ENCODE data around the gene C9orf78.

The C9orf78 gene

DNA sequence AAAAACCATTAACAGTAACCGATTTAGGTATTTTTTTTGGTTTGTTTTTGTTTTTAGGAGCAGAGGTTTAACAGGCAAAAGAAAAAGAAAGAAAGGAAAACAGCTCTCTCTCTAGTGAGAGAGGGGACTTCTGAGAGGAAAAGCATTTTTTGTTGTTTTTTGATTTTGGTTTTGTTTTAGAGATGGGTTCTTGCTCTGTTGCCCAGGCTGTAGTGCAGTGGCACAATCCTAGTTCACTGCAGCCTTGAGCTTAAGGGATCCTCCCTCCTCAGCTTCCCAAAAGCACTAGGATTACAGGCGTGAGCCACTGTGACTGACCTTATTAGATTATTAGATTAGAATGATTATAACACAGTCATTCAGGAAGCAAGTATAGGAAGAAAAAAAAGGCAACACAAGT is 10.3 kb upstream of the C9orf78 start:
- no peak for DNase-seq (ENCODE audit: low read depth in 2 of 3, low spot score in 1 of 3)

DNA sequence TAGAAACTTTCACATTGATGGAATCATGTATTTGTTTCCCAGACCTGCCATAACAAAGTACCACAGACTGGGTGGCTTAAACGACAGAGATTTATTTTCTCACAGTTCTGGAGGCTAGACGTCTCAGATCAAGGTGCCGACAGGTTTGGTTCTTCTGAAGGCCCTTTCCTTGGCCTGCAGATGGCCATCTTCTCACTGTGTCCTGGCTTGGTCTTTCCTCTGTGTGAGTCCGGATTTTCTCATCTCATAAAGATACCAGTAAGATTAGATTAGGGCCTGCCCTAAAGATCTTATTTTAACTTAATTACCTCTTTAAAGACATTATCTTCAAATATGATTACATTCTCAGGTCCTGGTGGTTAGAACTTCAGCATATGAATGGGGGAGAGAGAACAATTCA is 6.0 kb upstream of the C9orf78 start:
- no peak for DNase-seq (ENCODE audit: low read depth in 2 of 3, low spot score in 1 of 3)

GRCh38 chr9:129840034-129840433 is 5.0 kb upstream of the C9orf78 start:
- no peak for DNase-seq (ENCODE audit: low read depth in 2 of 3, low spot score in 1 of 3)

GRCh38 chr9:129839324-129840023 is 4.4 kb upstream of the C9orf78 start:
- no peak for DNase-seq (ENCODE audit: low read depth in 2 of 3, low spot score in 1 of 3)

GRCh38 chr9:129838707-129839259 is 3.7 kb upstream of the C9orf78 start:
- DNase-seq (ENCODE audit: low read depth in 2 of 3, low spot score in 1 of 3) = peak in 2 of 3 donors; percentile 31 to 52

GRCh38 chr9:129836311-129837007 is 1.4 kb upstream of the C9orf78 start:
- peak in 2 of 3 donors; percentile 9 to 20 for DNase-seq (ENCODE audit: low read depth in 2 of 3, low spot score in 1 of 3)

GRCh38 chr9:129835860-129836223 is 767 bp upstream of the C9orf78 start:
- DNase-seq (ENCODE audit: low read depth in 2 of 3, low spot score in 1 of 3) = no peak

DNA sequence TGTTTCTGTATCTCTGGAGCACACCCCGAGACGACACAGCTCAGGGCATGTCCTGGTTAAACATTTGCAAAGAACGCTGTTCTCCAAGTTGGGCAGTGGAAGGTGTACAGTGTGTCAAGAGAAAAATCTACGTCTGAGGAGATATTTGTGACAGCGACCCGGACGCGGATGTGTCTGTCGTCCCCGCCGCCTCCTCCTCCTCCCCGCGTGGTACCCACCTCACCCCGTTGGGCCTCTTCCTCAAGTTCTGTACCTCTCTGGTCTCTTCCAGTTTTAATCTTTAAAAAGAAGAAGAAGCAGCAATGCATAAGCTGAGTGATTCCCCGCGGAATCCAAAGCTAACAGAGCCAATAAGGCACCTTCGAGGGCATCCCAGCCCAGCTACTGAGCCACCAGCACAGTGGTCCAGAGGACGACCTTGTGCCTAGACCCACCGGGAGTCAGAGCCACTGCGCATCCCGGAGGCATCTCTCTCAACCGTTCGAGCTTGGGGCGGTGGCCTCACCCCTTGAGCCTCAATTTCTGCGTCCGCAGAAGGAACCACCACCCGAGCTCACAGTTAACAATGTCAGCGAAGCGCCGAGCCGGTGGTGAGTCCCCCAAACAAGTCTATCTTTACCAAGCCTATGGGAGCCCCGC is 467 bp downstream of the C9orf78 start:
- peak in 1 of 3 donors; percentile 22 for DNase-seq (ENCODE audit: low read depth in 2 of 3, low spot score in 1 of 3)

DNA sequence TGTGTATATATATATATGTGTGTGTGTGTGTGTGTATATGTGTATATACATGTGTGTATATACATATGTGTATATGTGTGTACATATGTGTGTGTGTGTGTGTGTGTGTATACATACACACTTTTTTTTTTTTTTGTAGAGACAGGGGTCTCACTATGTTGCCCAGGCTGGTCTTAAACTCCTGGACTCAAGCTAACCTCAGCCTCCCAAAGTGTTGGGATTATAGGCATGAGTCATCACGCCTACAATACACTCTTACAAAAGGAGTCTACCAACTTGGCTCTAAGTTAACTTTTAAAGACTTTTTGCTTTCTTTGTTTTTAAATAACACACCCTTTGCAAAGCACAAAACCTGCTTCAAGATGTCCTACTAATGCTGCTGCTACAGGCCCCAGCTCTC is 2.1 kb downstream of the C9orf78 start:
- no peak for DNase-seq (ENCODE audit: low read depth in 2 of 3, low spot score in 1 of 3)

GRCh38 chr9:129828969-129829368 is 6.1 kb downstream of the C9orf78 start:
- DNase-seq (ENCODE audit: low read depth in 2 of 3, low spot score in 1 of 3) = no peak

DNA sequence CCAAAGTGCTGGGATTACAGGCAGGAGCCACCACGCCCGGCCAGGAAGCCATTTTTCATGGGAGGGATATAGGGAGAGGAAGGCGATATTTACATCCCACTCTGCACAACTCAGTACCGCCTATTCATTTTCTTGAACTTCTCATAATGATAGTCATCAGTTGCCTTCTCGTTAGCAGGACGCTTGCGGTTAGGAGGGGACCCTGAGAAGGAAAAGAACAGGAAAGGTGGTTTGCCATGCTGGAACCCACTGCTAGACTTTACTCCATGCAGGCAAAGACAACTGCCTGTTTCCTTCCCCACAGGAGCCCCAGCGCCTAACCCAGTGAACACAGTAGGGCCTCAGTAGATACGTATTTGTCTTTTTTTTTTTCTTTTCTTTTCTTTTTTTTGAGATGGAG is 7.0 kb downstream of the C9orf78 start:
- no peak for DNase-seq (ENCODE audit: low read depth in 2 of 3, low spot score in 1 of 3)

DNA sequence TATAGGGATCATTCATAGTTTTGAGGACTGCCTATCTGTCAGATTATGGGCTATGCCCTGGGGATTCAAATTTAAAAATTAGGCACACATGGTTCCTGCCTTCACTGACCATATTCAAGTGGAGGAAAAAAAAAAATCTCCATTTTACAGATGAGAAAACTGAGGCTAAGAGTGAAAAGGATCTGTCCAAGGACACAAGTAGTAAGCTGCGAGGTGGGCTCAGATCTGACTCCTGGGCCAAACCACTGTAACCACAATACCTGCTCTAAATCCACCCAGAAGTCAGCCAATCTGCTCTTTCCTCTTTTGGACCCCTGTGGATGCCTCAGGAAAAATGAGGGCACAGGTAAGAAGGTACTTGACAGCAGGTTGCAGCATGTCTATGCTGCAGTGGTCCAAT is 8.3 kb downstream of the C9orf78 start:
- DNase-seq (ENCODE audit: low read depth in 2 of 3, low spot score in 1 of 3) = no peak

DNA sequence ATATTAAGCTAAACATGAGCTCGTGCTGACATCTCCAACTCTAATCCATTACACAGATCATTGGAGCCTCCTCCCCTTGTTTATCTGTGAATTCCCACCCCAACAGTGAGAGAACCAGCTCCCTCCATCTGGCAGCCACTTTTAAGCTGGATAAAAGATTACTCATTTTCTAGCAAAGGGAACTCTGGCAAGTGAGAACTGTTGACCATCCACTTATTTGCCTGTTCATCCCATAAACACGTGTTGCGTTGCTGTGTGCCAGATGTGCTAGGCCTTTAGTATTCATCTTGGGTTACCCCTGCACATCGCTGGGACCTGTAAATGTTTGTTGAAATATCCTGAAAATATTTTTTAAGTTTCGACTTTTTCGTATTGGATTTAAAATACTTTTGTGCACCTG is 8.7 kb downstream of the C9orf78 start:
- DNase-seq (ENCODE audit: low read depth in 2 of 3, low spot score in 1 of 3) = no peak

- DNase-seq (ENCODE audit: low read depth in 2 of 3, low spot score in 1 of 3) = peak; percentile 90 to 92 (median 91)
Measured at GRCh38 chr9:129823935-129824601, 11.0 kb downstream of the C9orf78 start, which contains the start of gene TOR1A. Gene TOR1A, minus strand, starts transcription at chr9:129824136. Its CDS starts 51 bp downstream, at chr9:129824085.

- DNase-seq (ENCODE audit: low read depth in 2 of 3, low spot score in 1 of 3) = no peak
Measured at GRCh38 chr9:129823542-129823934, 11.5 kb downstream of the C9orf78 start.

GRCh38 chr9:129822898-129823541 is 12.1 kb downstream of the C9orf78 start:
- no peak for DNase-seq (ENCODE audit: low read depth in 2 of 3, low spot score in 1 of 3)

GRCh38 chr9:129816501-129817435 is 18.3 kb downstream of the C9orf78 start:
- DNase-seq (ENCODE audit: low read depth in 2 of 3, low spot score in 1 of 3) = no peak

GRCh38 chr9:129815278-129815677 is 19.8 kb downstream of the C9orf78 start:
- DNase-seq (ENCODE audit: low read depth in 2 of 3, low spot score in 1 of 3) = no peak

GRCh38 chr9:129814432-129815223 is 20.4 kb downstream of the C9orf78 start:
- DNase-seq (ENCODE audit: low read depth in 2 of 3, low spot score in 1 of 3) = no peak
